ENCODE results near the gene EVI5.

Gene EVI5

GRCh38 chr1:92804721-92805201, 19.9 kb upstream of the EVI5 start:
- no peaks in the 10 kb centered on the region for H3K4me1 Mint-ChIP-seq
- H3K27ac Mint-ChIP-seq: no peak overlapping the region
- H3K9me3 Mint-ChIP-seq: no peaks in the 10 kb centered on the region
- no peaks in the 10 kb centered on the region for H3K36me3 Mint-ChIP-seq (ENCODE audit: low read depth)
- TF ChIP-seq, protein P1, sequence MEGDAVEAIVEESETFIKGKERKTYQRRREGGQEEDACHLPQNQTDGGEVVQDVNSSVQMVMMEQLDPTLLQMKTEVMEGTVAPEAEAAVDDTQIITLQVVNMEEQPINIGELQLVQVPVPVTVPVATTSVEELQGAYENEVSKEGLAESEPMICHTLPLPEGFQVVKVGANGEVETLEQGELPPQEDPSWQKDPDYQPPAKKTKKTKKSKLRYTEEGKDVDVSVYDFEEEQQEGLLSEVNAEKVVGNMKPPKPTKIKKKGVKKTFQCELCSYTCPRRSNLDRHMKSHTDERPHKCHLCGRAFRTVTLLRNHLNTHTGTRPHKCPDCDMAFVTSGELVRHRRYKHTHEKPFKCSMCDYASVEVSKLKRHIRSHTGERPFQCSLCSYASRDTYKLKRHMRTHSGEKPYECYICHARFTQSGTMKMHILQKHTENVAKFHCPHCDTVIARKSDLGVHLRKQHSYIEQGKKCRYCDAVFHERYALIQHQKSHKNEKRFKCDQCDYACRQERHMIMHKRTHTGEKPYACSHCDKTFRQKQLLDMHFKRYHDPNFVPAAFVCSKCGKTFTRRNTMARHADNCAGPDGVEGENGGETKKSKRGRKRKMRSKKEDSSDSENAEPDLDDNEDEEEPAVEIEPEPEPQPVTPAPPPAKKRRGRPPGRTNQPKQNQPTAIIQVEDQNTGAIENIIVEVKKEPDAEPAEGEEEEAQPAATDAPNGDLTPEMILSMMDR (IDR thresholded peaks at IDR 0.05): no peak
- DNase-seq: no peak
- H3K27me3 Mint-ChIP-seq (ENCODE audit: low read depth, poor library complexity): peaks cover 3% of the 10 kb centered on the region
- no peak overlapping the region for H3K4me3 Mint-ChIP-seq

GRCh38 chr1:92803140-92803887, 18.4 kb upstream of the EVI5 start:
- H3K27me3 Mint-ChIP-seq (ENCODE audit: low read depth, poor library complexity): peaks cover 3% of the 10 kb centered on the region
- no peak for DNase-seq
- no peaks in the 10 kb centered on the region for H3K9me3 Mint-ChIP-seq
- no peak overlapping the region for H3K27ac Mint-ChIP-seq
- H3K4me1 Mint-ChIP-seq: no peaks in the 10 kb centered on the region
- H3K36me3 Mint-ChIP-seq (ENCODE audit: low read depth): no peaks in the 10 kb centered on the region
- TF ChIP-seq, protein P1 (IDR thresholded peaks at IDR 0.05): no peak
- H3K4me3 Mint-ChIP-seq: no peak overlapping the region

- Mint-ChIP-seq H3K9me3 (no peaks in the 10 kb centered on the region), H3K36me3 (ENCODE audit: low read depth) (no peaks in the 10 kb centered on the region), H3K27me3 (ENCODE audit: low read depth, poor library complexity) (peaks cover 12% of the 10 kb centered on the region), H3K4me3 (no peak overlapping the region), H3K4me1 (no peaks in the 10 kb centered on the region), H3K27ac (no peak overlapping the region)
- DNase-seq: no peak
- TF ChIP-seq, protein P1 (IDR thresholded peaks at IDR 0.05): no peak
Observed at GRCh38 chr1:92797961-92798360, 13.1 kb upstream of the EVI5 start.

DNA sequence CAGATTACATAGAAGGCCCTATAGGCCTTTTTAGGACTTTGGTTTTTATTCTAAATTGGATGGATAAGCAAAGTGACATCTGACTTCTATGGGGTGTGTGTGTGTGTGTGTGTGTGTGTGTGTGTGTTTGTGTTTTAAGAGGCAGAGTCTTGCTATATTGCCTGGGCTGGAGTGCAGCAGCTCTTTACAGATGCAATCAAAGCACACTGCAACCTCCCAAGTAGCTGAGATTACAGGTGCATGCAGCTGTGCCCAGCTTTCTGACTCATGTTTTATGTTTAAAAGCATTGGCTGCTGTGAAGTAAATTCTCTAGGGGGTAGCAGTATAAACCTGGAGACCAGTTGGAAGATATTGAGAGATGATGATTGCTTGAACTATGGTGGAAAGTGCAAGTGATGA, 12.4 kb upstream of the EVI5 start:
- Mint-ChIP-seq H3K4me1 (no peaks in the 10 kb centered on the region), H3K36me3 (ENCODE audit: low read depth) (no peaks in the 10 kb centered on the region), H3K27ac (no peak overlapping the region), H3K9me3 (no peaks in the 10 kb centered on the region), H3K4me3 (no peak overlapping the region), H3K27me3 (ENCODE audit: low read depth, poor library complexity) (peaks cover 9% of the 10 kb centered on the region)
- TF ChIP-seq, protein P1 (IDR thresholded peaks at IDR 0.05): no peak
- DNase-seq: no peak

GRCh38 chr1:92795166-92795565, 10.3 kb upstream of the EVI5 start:
- no peak overlapping the region for H3K27ac Mint-ChIP-seq
- TF ChIP-seq, protein P1 (IDR thresholded peaks at IDR 0.05): no peak
- H3K9me3 Mint-ChIP-seq: no peaks in the 10 kb centered on the region
- H3K36me3 Mint-ChIP-seq (ENCODE audit: low read depth): no peaks in the 10 kb centered on the region
- H3K4me3 Mint-ChIP-seq: no peak overlapping the region
- peaks cover 5% of the 10 kb centered on the region for H3K4me1 Mint-ChIP-seq
- peaks cover 13% of the 10 kb centered on the region for H3K27me3 Mint-ChIP-seq (ENCODE audit: low read depth, poor library complexity)
- DNase-seq: no peak

GRCh38 chr1:92792340-92792782, 7.5 kb upstream of the EVI5 start:
- no peak for DNase-seq
- H3K27me3 Mint-ChIP-seq (ENCODE audit: low read depth, poor library complexity): peaks cover 16% of the 10 kb centered on the region

More at GRCh38 chr1:92792340-92792782, 7.5 kb upstream of the EVI5 start:
- no peak overlapping the region for H3K4me3 Mint-ChIP-seq
- no peaks in the 10 kb centered on the region for H3K9me3 Mint-ChIP-seq
- TF ChIP-seq, protein P1 (IDR thresholded peaks at IDR 0.05): no peak
- no peak overlapping the region for H3K27ac Mint-ChIP-seq
- H3K36me3 Mint-ChIP-seq (ENCODE audit: low read depth): no peaks in the 10 kb centered on the region
- peaks cover 5% of the 10 kb centered on the region for H3K4me1 Mint-ChIP-seq

All from nephron progenitor cell (in vitro differentiated cells).